Stimulated activated CD4-positive, alpha-beta T cell treated with anti-CD3 and anti-CD28 coated beads, Interleukin-4, amount 100 ng/mL, for 4 hours (primary cell): ENCODE data around the gene ARL4C.

Source experiments
- DNase-seq, 2 experiments: peaks; one replicate each; pipeline ENCODE4 v3.0.0-alpha.2; 2020

ARL4C gene

DNA sequence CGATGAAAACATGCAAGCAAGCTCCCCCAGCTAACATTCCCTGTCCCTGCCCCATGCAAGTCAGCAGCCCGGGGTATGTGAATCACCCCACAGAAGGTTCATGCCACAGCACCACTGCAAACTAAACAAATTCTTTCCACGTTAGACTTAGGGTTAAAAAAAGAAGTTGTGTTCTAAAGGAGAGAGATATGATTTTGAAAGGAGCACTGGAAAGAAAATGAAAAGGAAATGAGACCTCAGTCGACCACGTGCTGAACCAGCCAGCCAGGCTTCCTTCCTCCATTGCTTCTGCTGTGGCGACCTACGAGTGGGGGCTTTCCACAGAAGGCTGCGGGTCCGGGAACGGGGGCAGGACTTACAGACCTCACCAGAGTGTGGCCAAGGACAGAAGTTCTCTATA, 52.0 kb downstream of the ARL4C start:
- peak; percentile 35 to 67 for DNase-seq

DNA sequence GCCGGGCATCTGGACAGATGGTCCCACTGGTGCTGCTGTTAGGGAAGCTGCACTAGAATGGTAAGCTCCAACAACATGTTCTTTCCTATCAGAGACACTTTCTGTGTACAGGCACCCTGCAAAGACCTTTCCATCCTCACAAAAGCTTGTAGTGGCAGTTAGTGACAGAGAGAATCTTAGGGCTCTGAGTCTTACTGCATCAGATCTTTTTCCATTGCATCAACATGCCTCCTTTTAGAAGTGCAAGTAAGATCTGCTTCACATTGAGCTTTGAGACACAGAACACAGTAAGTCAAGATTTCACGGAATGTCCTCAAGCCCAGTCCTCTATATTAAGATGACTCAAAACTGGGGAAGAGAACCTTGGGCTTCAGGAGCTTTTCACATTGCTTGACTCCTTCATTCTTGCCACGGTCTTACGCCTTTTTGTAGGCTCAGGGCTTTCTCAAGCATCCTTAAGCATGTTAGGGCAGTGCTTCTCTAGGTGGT, 52.6 kb downstream of the ARL4C start:
- no peak for DNase-seq
